Activated CD8-positive, alpha-beta memory T cell treated with anti-CD3 and anti-CD28 coated beads for 36 hours (primary cell): Measurements from ENCODE around the gene CT45A9. TPM values are rescaled to one million over a fixed set of nuclear protein-coding genes. Genes with fewer than 3 reads are reported as not detected.
"Not testable (repeated sequence)": the region's sequence is repeated elsewhere in the genome, so short reads cannot be mapped to it uniquely, and the experiment has no call there.

Experiments used
- CTCF ChIA-PET: fragments of 350-600 bp; sonication (Branson Sonifier 250); formaldehyde crosslinking; loops from one replicate; lab custom pipeline; 2021; ENCODE audit warnings: antibody characterized with exemption; lab: Charles Lee
- POLR2A ChIA-PET: fragments of 350-600 bp; sonication (Branson Sonifier 250); formaldehyde crosslinking; loops from one replicate; lab custom pipeline; 2021; ENCODE audit warnings: antibody characterized with exemption; lab: Charles Lee
- total RNA-seq, 2 experiments: library from RNA; stranded (reverse); gene quantifications; one replicate each; pipeline ENCODE4 v1.2.3, GENCODE V29; 2021

Gene CT45A9
- not detected for total RNA-seq

GRCh38 chrX:135871712-135872111 lies at the start of gene CT45A9:
Gene CT45A9, minus strand, starts transcription at chrX:135871812. Its CDS starts 3,751 bp downstream, at chrX:135868061.
- CTCF ChIA-PET, POLR2A ChIA-PET: not testable (repeated sequence)

GRCh38 chrX:135920516-135920915 lies 48.9 kb upstream of the CT45A9 start:
- POLR2A ChIA-PET, CTCF ChIA-PET: not testable (repeated sequence)

GRCh38 chrX:135914404-135914803 lies 42.8 kb upstream of the CT45A9 start:
- CTCF ChIA-PET, result no interaction called here
- POLR2A ChIA-PET, result no interaction called here

- ChIA-PET POLR2A (no interaction called here), CTCF (no interaction called here)
Observed at GRCh38 chrX:135910251-135910650, 38.6 kb upstream of the CT45A9 start.

GRCh38 chrX:135893294-135893817 lies 21.7 kb upstream of the CT45A9 start, which contains the start of the genes CT45A10 and SAGE1:
Gene CT45A10, minus strand, starts transcription at chrX:135893444. Its CDS starts 8,100 bp downstream, at chrX:135885344.
Gene SAGE1, plus strand, starts transcription at chrX:135893716. Its CDS starts 2,527 bp downstream, at chrX:135896243.
- ChIA-PET POLR2A (no interaction called here), CTCF (no interaction called here)

- CTCF ChIA-PET, result no interaction called here
- POLR2A ChIA-PET, result no interaction called here
Observed at GRCh38 chrX:135892781-135893180, 21.2 kb upstream of the CT45A9 start.

GRCh38 chrX:135890087-135890585 lies 18.5 kb upstream of the CT45A9 start:
- POLR2A ChIA-PET, result no interaction called here
- CTCF ChIA-PET, result no interaction called here

GRCh38 chrX:135888976-135889375 lies 17.4 kb upstream of the CT45A9 start:
- CTCF ChIA-PET, POLR2A ChIA-PET: not testable (repeated sequence)

GRCh38 chrX:135888230-135888629 lies 16.6 kb upstream of the CT45A9 start:
- CTCF ChIA-PET, POLR2A ChIA-PET: not testable (repeated sequence)

GRCh38 chrX:135882741-135883140 lies 11.1 kb upstream of the CT45A9 start:
- CTCF ChIA-PET, POLR2A ChIA-PET: not testable (repeated sequence)

GRCh38 chrX:135854438-135854837 lies 17.2 kb downstream of the CT45A9 start, which contains the start of gene CT45A8:
Gene CT45A8, minus strand, starts transcription at chrX:135854538. Its CDS starts 3,755 bp downstream, at chrX:135850783.
- POLR2A ChIA-PET, CTCF ChIA-PET: not testable (repeated sequence)

- CTCF ChIA-PET, POLR2A ChIA-PET: not testable (repeated sequence)
Observed at GRCh38 chrX:135837180-135837579, 34.4 kb downstream of the CT45A9 start, which contains the start of gene CT45A7. Gene CT45A7, minus strand, starts transcription at chrX:135837280. Its CDS starts 3,747 bp downstream, at chrX:135833533.

- CTCF ChIA-PET, POLR2A ChIA-PET: not testable (repeated sequence)
Observed at GRCh38 chrX:135819912-135820311, 51.7 kb downstream of the CT45A9 start, which contains the start of gene CT45A2. Gene CT45A2, minus strand, starts transcription at chrX:135820012. Its CDS starts 3,747 bp downstream, at chrX:135816265.

Other genes starting within 250 kb of the CT45A9 start
- not detected for gene CT45A1, start 158.2 kb downstream of the CT45A9 start, total RNA-seq
- gene CT45A3, start 103.6 kb downstream of the CT45A9 start, total RNA-seq, result not detected
- not detected for gene CT45A5, start 86.3 kb downstream of the CT45A9 start, total RNA-seq
- not detected for gene CT45A6, start 69.0 kb downstream of the CT45A9 start, total RNA-seq
- not detected for gene CT45A2, start 51.8 kb downstream of the CT45A9 start, total RNA-seq
- not detected for gene CT45A7, start 34.5 kb downstream of the CT45A9 start, total RNA-seq
- not detected for gene CT45A8, start 17.3 kb downstream of the CT45A9 start, total RNA-seq
- gene CT45A10, start 21.6 kb upstream of the CT45A9 start, total RNA-seq, result not detected
- not detected for gene SAGE1, start 21.9 kb upstream of the CT45A9 start, total RNA-seq
- 10 to 100 TPM; 24.8 to 26.3 TPM for gene MMGT1, start 102.2 kb upstream of the CT45A9 start, total RNA-seq
- 10 to 100 TPM; 14.8 to 15.2 TPM for gene SLC9A6, start 113.6 kb upstream of the CT45A9 start, total RNA-seq